Keratinocyte (primary cell): ENCODE measurements around the gene PLEKHJ1. TPM values are rescaled to one million over a fixed set of nuclear protein-coding genes. Genes with fewer than 3 reads are reported as not detected.

Experiments used
- DNase-seq: peaks from one replicate; pipeline ENCODE4 v3.0.0-alpha.2; 2011; ENCODE audit warnings: low read depth, missing footprints, low spot score
- FAIRE-seq: peaks from 2 replicates; lab custom pipeline; 2011; peaks lifted over from hg19 to GRCh38; lab: Jason Lieb, UNC
- H2AFZ ChIP-seq: 2 replicates; pipeline ENCODE4 v1.6.0; 2012; ENCODE audit warnings: low read length, control low read depth, inconsistent platforms; ENCODE audit not compliant: control insufficient read depth
- H3K27ac ChIP-seq: 2 replicates; pipeline ENCODE4 v1.5.1; 2011; ENCODE audit warnings: low read length; ENCODE audit not compliant: control insufficient read depth, insufficient read depth
- H3K27me3 ChIP-seq: 3 replicates; pipeline ENCODE4 v1.6.0; 2011; ENCODE audit warnings: low read length; ENCODE audit not compliant: control insufficient read depth, insufficient read depth; ENCODE audit errors: extremely low read depth
- H3K36me3 ChIP-seq, 2 experiments: 2 replicates in 1 of 2; 3 replicates in 1 of 2; pipeline ENCODE4 v1.5.1; 2011; ENCODE audit warnings: low read length in 2 of 2, mild to moderate bottlenecking in 1 of 2; ENCODE audit not compliant: control insufficient read depth in 2 of 2, insufficient read depth in 2 of 2; ENCODE audit errors: extremely low read depth in 1 of 2
- H3K4me1 ChIP-seq: 3 replicates; pipeline ENCODE4 v1.5.1; 2011; ENCODE audit warnings: low read length; ENCODE audit not compliant: control insufficient read depth, insufficient read depth; ENCODE audit errors: extremely low read depth
- H3K4me2 ChIP-seq: 3 replicates; pipeline ENCODE4 v1.6.0; 2011; ENCODE audit warnings: low read depth, low read length; ENCODE audit not compliant: control insufficient read depth, insufficient read depth; ENCODE audit errors: extremely low read depth
- H3K4me3 ChIP-seq, 3 experiments: fragments of 200-600 bp in 1 of 3; sonication (generic) in 1 of 3; 2 replicates in 2 of 3; 3 replicates in 1 of 3; pipeline ENCODE4 v1.5.1; 2011 to 2016; ENCODE audit warnings: low read length in 3 of 3, mild to moderate bottlenecking in 3 of 3, control low read depth in 2 of 3, inconsistent platforms in 1 of 3, low read depth in 1 of 3, mixed read lengths in 1 of 3, mixed run types in 1 of 3, moderate library complexity in 1 of 3; ENCODE audit not compliant: control insufficient read depth in 2 of 3, insufficient read depth in 2 of 3; ENCODE audit errors: extremely low read depth in 1 of 3
- H3K79me2 ChIP-seq: 2 replicates; pipeline ENCODE4 v1.6.0; 2012; ENCODE audit warnings: low read length; ENCODE audit not compliant: control insufficient read depth, insufficient read depth
- H3K9ac ChIP-seq: 3 replicates; pipeline ENCODE4 v1.6.0; 2011; ENCODE audit warnings: low read length; ENCODE audit not compliant: control insufficient read depth, insufficient read depth; ENCODE audit errors: extremely low read depth
- H3K9me1 ChIP-seq: 3 replicates; pipeline ENCODE4 v1.6.0; 2011; ENCODE audit warnings: low read length; ENCODE audit not compliant: control insufficient read depth, insufficient read depth; ENCODE audit errors: extremely low read depth
- H3K9me3 ChIP-seq: 2 replicates; pipeline ENCODE4 v1.5.1; 2012; ENCODE audit warnings: low read depth, low read length; ENCODE audit not compliant: control insufficient read depth
- H4K20me1 ChIP-seq: 3 replicates; pipeline ENCODE4 v1.6.0; 2011; ENCODE audit warnings: low read length; ENCODE audit not compliant: control insufficient read depth, insufficient read depth; ENCODE audit errors: extremely low read depth
- EZH2 ChIP-seq: IDR thresholded peaks from one replicate; pipeline ENCODE4 v1.6.1; 2012; ENCODE audit warnings: inconsistent platforms, mild to moderate bottlenecking, low read length, moderate library complexity
- dilution Hi-C: fragments of 300-500 bp; cut with MboI; formaldehyde crosslinking; loops from one replicate; pipeline ENCODE4 v1.7.0; 2020; ENCODE audit warnings: low sequenced_read_pairs; ENCODE audit not compliant: extremely low pct_ligation_motif_present
- polyA plus RNA-seq, 5 experiments: library from polyadenylated mRNA; depleted of rRNA in 3 of 5; stranded (reverse) in 3 of 5; stranded (forward) in 1 of 5; unstranded in 1 of 5; fragments of >200 nt; gene quantifications; 1 replicate in 1 of 5; 2 replicates in 3 of 5; 3 replicates in 1 of 5; pipeline versions ENCODE4 v1.2.1 to v1.2.3, GENCODE V29; 2011 to 2012; ENCODE audit warnings: missing spikeins in 2 of 5, low read depth in 1 of 5, low replicate concordance in 1 of 5
- TF ChIP-seq, protein P1 (sequence below), 3 experiments: IDR thresholded peaks in 1 of 3; conservative IDR thresholded peaks in 1 of 3; optimal IDR thresholded peaks in 1 of 3; 2 replicates in 2 of 3; 3 replicates in 1 of 3; pipeline versions ENCODE3 to v1.5.1; 2011; ENCODE audit warnings: low read length in 3 of 3, mild to moderate bottlenecking in 3 of 3, moderate library complexity in 2 of 3, control low read depth in 1 of 3, inconsistent platforms in 1 of 3; ENCODE audit not compliant: insufficient read depth in 2 of 3; ENCODE audit errors: extremely low read depth in 1 of 3

The PLEKHJ1 gene
- polyA plus RNA-seq, 1 donor (not counting 4 experiments of a cell fraction or from before 2014, with no cell fraction given): 36.8 TPM

DNA sequence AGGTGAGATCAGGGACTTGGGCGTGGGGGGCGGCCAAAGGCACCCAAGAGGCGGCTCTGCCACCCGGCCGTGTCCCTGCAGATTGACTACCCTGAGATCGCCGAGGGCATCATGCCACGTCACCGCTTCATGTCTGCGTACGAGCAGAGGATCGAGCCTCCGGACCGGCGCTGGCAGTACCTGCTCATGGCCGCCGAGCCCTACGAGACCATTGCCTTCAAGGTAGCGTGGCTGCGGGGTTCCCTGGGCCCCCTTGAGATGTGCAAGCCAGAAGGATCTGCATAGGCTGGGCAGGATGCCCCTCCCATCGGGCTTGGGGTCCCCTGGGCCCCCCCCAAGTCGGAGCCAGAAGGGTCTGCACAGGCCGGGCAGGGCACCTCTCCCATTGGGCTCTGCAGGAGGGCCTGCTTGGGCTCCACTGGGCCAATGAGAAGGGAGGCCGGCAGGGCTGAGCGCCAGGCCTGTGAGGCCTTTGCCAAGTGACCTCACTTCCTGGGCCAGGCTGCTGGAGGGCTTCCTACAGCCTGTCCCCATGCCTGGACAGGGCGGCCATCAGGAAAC is 10.8 kb upstream of the PLEKHJ1 start:
- Histone ChIP-seq H3K4me3 (no peak overlapping the region), H4K20me1 (peaks cover 26% of the 10 kb centered on the region), H2AFZ (no peak overlapping the region), H3K9ac (no peak overlapping the region), H3K79me2 (peaks cover 27% of the 10 kb centered on the region), H3K36me3 (peaks cover 13 to 32% of the 10 kb centered on the region in 2 experiments), H3K9me3 (no peaks in the 10 kb centered on the region), H3K4me1 (no peaks in the 10 kb centered on the region), H3K27ac (no peak overlapping the region), H3K4me2 (no peak overlapping the region), H3K9me1 (no peaks in the 10 kb centered on the region), H3K27me3 (peaks cover 24% of the 10 kb centered on the region)
- DNase-seq (no peak), FAIRE-seq (no peak)
- no peak for TF ChIP-seq EZH2
- TF ChIP-seq, protein P1, sequence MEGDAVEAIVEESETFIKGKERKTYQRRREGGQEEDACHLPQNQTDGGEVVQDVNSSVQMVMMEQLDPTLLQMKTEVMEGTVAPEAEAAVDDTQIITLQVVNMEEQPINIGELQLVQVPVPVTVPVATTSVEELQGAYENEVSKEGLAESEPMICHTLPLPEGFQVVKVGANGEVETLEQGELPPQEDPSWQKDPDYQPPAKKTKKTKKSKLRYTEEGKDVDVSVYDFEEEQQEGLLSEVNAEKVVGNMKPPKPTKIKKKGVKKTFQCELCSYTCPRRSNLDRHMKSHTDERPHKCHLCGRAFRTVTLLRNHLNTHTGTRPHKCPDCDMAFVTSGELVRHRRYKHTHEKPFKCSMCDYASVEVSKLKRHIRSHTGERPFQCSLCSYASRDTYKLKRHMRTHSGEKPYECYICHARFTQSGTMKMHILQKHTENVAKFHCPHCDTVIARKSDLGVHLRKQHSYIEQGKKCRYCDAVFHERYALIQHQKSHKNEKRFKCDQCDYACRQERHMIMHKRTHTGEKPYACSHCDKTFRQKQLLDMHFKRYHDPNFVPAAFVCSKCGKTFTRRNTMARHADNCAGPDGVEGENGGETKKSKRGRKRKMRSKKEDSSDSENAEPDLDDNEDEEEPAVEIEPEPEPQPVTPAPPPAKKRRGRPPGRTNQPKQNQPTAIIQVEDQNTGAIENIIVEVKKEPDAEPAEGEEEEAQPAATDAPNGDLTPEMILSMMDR (optimal IDR thresholded peaks at IDR 0.05 in 1 of 3, IDR thresholded peaks at IDR 0.05 in 1 of 3, conservative IDR thresholded peaks at IDR 0.05 in 1 of 3; ENCODE audit: extremely low read depth in 1 of 3, insufficient read depth in 2 of 3, low read length in 3 of 3): no peak
- dilution Hi-C loops: no loop called here

GRCh38 chr19:2246014-2246620 is 10.0 kb upstream of the PLEKHJ1 start:
- H3K36me3 ChIP-seq: peaks cover 13 to 32% of the 10 kb centered on the region in 2 experiments
- H2AFZ ChIP-seq: no peak overlapping the region
- dilution Hi-C loops: no loop called here
- H3K27ac ChIP-seq: no peak overlapping the region
- peaks cover 34% of the 10 kb centered on the region for H3K79me2 ChIP-seq
- DNase-seq: no peak
- no peaks in the 10 kb centered on the region for H3K9me1 ChIP-seq
- no peak overlapping the region for H3K9ac ChIP-seq
- no peak overlapping the region for H3K4me2 ChIP-seq
- H3K4me3 ChIP-seq: no peak overlapping the region
- H3K9me3 ChIP-seq: no peaks in the 10 kb centered on the region
- H3K4me1 ChIP-seq: peaks cover 6% of the 10 kb centered on the region
- TF ChIP-seq, protein P1 (optimal IDR thresholded peaks at IDR 0.05 in 1 of 3, IDR thresholded peaks at IDR 0.05 in 1 of 3, conservative IDR thresholded peaks at IDR 0.05 in 1 of 3; ENCODE audit: extremely low read depth in 1 of 3, insufficient read depth in 2 of 3, low read length in 3 of 3): no peak
- TF ChIP-seq EZH2: no peak
- peaks cover 16% of the 10 kb centered on the region for H3K27me3 ChIP-seq
- FAIRE-seq: no peak
- H4K20me1 ChIP-seq: peaks cover 33% of the 10 kb centered on the region
